ENCODE measurements around the gene ARHGEF37.

DNA sequence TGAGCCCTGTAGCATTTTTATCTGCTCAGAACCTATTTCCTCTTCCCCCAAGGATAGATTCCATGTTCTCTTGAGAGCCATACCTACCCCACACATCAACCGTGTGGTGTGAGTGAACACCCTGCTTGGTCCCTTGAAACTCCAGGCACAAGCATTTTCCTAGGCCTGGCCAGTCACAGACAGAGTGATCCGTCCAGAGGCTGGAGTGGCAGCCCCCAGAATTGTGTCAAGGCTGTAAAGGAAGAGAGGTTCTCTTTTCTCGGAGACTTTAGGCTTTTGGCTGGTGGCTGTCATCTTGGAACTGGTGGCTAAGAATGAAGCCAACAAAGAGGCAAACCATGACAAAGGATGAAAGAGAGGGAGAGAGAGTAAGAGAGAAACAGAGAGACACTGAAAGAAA, 66.0 kb downstream of the ARHGEF37 start:
- TF ChIP-seq, protein P1, sequence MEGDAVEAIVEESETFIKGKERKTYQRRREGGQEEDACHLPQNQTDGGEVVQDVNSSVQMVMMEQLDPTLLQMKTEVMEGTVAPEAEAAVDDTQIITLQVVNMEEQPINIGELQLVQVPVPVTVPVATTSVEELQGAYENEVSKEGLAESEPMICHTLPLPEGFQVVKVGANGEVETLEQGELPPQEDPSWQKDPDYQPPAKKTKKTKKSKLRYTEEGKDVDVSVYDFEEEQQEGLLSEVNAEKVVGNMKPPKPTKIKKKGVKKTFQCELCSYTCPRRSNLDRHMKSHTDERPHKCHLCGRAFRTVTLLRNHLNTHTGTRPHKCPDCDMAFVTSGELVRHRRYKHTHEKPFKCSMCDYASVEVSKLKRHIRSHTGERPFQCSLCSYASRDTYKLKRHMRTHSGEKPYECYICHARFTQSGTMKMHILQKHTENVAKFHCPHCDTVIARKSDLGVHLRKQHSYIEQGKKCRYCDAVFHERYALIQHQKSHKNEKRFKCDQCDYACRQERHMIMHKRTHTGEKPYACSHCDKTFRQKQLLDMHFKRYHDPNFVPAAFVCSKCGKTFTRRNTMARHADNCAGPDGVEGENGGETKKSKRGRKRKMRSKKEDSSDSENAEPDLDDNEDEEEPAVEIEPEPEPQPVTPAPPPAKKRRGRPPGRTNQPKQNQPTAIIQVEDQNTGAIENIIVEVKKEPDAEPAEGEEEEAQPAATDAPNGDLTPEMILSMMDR (conservative IDR thresholded peaks at IDR 0.05; ENCODE audit: low read length), result no peak
- no peak for TF ChIP-seq EZH2phosphoT487 (IDR thresholded peaks at IDR 0.05; ENCODE audit: borderline replicate concordance)

Data from Loucy (cell line).